ENCODE measurements around the gene EIF2S1. TPM values are rescaled to one million over a fixed set of nuclear protein-coding genes. Genes with fewer than 3 reads are reported as not detected.

The EIF2S1 gene
- total RNA-seq, 4 donors from 2014 or later, result 27.1 to 74.3 (median 35.9) TPM

DNA sequence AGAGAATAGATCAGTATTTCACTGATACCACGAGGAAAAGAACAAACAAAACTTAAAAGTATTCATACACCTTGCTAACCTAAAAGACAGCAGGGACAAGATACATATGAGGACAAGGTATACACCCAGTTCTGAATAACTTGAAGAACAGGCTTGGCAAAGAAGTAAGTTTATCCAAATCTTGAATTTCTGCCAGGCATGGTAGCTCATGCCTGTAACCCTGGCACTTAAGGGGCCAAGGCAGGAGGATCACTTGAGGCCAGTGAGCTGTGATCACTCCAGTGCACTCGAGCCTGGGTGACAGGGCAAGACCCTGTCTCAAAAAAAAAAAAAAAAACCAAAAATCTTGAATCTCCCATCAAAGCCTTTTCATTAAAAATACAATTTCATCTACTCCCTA, 25.0 kb downstream of the EIF2S1 start:
- no peak for DNase-seq
- no peak overlapping the region for H3K27ac ChIP-seq
- no peaks in the 10 kb centered on the region for H3K9me3 ChIP-seq
- H3K36me3 ChIP-seq, result peaks cover 0 to 69% (median 0%) of the 10 kb centered on the region in 3 donors
- TF ChIP-seq POLR2A (IDR thresholded peaks at IDR 0.05), result no peak
- TF ChIP-seq, protein P1, sequence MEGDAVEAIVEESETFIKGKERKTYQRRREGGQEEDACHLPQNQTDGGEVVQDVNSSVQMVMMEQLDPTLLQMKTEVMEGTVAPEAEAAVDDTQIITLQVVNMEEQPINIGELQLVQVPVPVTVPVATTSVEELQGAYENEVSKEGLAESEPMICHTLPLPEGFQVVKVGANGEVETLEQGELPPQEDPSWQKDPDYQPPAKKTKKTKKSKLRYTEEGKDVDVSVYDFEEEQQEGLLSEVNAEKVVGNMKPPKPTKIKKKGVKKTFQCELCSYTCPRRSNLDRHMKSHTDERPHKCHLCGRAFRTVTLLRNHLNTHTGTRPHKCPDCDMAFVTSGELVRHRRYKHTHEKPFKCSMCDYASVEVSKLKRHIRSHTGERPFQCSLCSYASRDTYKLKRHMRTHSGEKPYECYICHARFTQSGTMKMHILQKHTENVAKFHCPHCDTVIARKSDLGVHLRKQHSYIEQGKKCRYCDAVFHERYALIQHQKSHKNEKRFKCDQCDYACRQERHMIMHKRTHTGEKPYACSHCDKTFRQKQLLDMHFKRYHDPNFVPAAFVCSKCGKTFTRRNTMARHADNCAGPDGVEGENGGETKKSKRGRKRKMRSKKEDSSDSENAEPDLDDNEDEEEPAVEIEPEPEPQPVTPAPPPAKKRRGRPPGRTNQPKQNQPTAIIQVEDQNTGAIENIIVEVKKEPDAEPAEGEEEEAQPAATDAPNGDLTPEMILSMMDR (IDR thresholded peaks at IDR 0.05), result no peak
- no peaks in the 10 kb centered on the region for H3K4me1 ChIP-seq
- no peaks in the 10 kb centered on the region for H3K27me3 ChIP-seq
- no peak overlapping the region for H3K4me3 ChIP-seq

DNA sequence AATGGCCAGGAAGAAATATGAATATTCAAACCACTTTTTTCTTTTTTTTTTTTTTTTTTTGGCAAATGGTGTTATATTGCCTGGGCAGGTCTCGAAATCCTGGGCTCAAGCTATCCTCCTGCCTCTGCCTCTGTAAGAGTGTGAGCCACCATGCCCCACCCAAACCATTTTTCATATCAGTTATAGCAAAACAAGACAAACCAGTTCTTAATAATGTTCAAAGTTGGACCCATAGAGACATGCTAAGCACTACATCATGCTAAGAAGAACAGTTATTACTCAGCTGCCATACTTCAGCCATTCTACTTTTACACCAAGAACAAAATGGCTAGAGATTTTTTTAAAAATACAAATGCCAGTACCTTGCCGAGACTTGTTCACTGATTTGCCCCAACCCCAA, 25.5 kb downstream of the EIF2S1 start:
- no peak for DNase-seq
- H3K27me3 ChIP-seq, result no peaks in the 10 kb centered on the region
- H3K4me1 ChIP-seq, result no peaks in the 10 kb centered on the region
- H3K9me3 ChIP-seq, result no peaks in the 10 kb centered on the region
- no peak overlapping the region for H3K27ac ChIP-seq
- peaks cover 0 to 64% (median 0%) of the 10 kb centered on the region in 3 donors for H3K36me3 ChIP-seq
- no peak for TF ChIP-seq POLR2A (IDR thresholded peaks at IDR 0.05)
- TF ChIP-seq, protein P1 (IDR thresholded peaks at IDR 0.05), result no peak
- H3K4me3 ChIP-seq, result no peak overlapping the region

DNA sequence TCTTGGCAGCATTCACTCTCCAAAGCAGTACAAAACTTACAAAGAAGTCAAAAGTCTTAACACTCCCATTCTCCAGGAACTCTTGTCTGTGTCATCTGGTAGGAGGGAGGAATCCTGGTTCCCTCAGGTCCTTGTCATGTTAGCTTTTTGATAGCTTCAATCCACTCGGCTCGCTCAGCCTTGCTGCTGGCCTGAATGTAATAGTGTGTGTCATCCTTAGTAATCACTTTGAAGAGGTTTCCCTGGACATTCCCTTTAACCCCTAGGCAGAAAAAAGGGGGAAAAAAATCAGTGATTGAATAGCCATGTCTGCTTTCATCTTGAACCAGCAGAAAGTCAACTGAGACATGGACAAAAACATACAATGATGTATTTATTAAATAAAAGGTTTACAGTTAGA, 27.1 kb downstream of the EIF2S1 start:
- peaks cover 0 to 49% (median 0%) of the 10 kb centered on the region in 3 donors for H3K36me3 ChIP-seq
- no peaks in the 10 kb centered on the region for H3K4me1 ChIP-seq
- TF ChIP-seq POLR2A (IDR thresholded peaks at IDR 0.05), result no peak
- TF ChIP-seq, protein P1 (IDR thresholded peaks at IDR 0.05), result no peak
- no peaks in the 10 kb centered on the region for H3K27me3 ChIP-seq
- H3K9me3 ChIP-seq, result no peaks in the 10 kb centered on the region
- H3K4me3 ChIP-seq, result no peak overlapping the region
- no peak overlapping the region for H3K27ac ChIP-seq
- DNase-seq, result no peak

DNA sequence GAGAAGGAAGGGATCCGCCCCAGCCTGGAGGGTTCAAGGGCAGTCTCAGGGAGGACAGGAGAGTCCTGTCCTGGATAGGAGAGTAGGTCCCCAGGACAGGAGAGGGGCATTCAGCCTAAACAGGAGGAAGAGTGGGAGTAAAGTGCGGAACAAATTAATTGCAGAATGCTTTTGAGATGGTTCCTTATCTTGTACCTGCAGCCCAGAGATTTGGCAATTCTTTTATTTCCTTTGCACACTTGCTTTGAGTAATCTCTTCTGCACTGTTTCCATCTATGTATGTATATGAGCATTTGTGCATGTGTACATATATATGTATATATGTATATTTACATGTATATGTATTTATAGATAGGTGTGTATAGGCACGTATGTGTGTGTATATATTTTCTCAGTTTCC, 29.1 kb downstream of the EIF2S1 start:
- no peaks in the 10 kb centered on the region for H3K27me3 ChIP-seq
- TF ChIP-seq, protein P1 (IDR thresholded peaks at IDR 0.05), result no peak
- TF ChIP-seq POLR2A (IDR thresholded peaks at IDR 0.05), result no peak
- H3K4me3 ChIP-seq, result no peak overlapping the region
- no peak for DNase-seq
- no peaks in the 10 kb centered on the region for H3K9me3 ChIP-seq
- peaks cover 0 to 35% (median 0%) of the 10 kb centered on the region in 3 donors for H3K36me3 ChIP-seq
- no peaks in the 10 kb centered on the region for H3K4me1 ChIP-seq
- no peak overlapping the region for H3K27ac ChIP-seq

DNA sequence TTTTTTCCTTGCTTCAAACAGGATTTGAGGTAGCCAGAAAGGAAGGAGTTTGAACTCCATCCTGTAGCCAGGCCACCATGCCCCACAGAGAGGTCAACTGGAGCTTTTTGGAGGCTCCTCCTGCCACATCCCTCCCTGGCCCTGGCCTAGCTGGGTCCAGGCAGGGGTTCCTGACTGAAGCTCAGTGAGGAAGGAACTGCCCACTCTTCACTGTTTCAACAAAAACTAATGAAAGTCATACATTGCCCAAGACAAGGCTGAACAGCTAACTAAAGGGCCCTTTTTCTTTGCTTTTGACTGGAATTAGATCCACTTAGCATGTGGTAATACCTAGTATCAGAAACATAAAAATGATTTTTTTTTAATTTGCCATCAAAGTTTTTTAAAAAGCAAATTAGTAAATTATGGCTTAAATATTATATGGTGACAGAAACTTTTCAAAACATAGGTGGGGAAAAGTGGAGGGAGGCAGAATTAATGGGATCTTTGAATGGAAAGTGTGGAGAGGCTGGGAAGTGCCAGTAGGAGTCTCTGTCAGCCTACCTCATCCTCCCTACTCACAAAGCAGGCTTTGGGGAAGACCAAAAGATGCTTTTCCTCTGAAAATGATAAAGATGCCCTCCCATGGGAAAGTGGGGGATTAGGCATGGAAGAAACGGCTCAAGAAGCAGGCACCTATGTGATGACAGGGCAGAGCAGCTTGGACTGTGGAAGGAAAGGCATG, 29.8 kb downstream of the EIF2S1 start:
- Histone ChIP-seq H3K4me1 (no peaks in the 10 kb centered on the region), H3K9me3 (no peaks in the 10 kb centered on the region), H3K36me3 (peaks cover 0 to 28% (median 0%) of the 10 kb centered on the region in 3 donors), H3K27me3 (no peaks in the 10 kb centered on the region), H3K27ac (no peak overlapping the region), H3K4me3 (no peak overlapping the region)
- no peak for DNase-seq
- no peak for TF ChIP-seq POLR2A (IDR thresholded peaks at IDR 0.05)
- TF ChIP-seq, protein P1 (IDR thresholded peaks at IDR 0.05), result no peak

Data from Peyer's patch (tissue), 4 donors.